Thymus (tissue), 14 donors: ENCODE data around the gene CGB7. TPM values are rescaled to one million over a fixed set of nuclear protein-coding genes. Genes with fewer than 3 reads are reported as not detected.
A peak's percentile ranks its signal among the peaks of the same experiment; 100 is the strongest.

Experiments used
- DNase-seq, 9 donors: peaks; one replicate each; pipeline ENCODE4 v3.0.0-alpha.2; 2013; ENCODE audit warnings: low spot score in 9 of 9, low read depth in 6 of 9, missing footprints in 1 of 9
- H3K27ac ChIP-seq, 2 donors: one replicate each; pipeline ENCODE4 v1.5.1; 2013; ENCODE audit warnings: control low read depth in 1 of 2, low read depth in 1 of 2, low read length in 1 of 2, mild to moderate bottlenecking in 1 of 2, moderate library complexity in 1 of 2
- H3K27me3 ChIP-seq, 2 donors: one replicate each; pipeline ENCODE4 v1.5.1; 2013; ENCODE audit warnings: low read length in 1 of 2; ENCODE audit not compliant: control insufficient read depth in 2 of 2, insufficient read depth in 1 of 2
- H3K36me3 ChIP-seq, 2 donors: one replicate each; pipeline ENCODE4 v1.5.1; 2013; ENCODE audit warnings: low read length in 1 of 2, mild to moderate bottlenecking in 1 of 2, moderate library complexity in 1 of 2; ENCODE audit not compliant: control insufficient read depth in 2 of 2, insufficient read depth in 2 of 2
- H3K4me1 ChIP-seq, 2 donors: one replicate each; pipeline ENCODE4 v1.5.1; 2013; ENCODE audit warnings: low read length in 2 of 2; ENCODE audit not compliant: control insufficient read depth in 2 of 2, insufficient read depth in 2 of 2
- H3K4me3 ChIP-seq, 2 donors: one replicate each; pipeline ENCODE4 v1.5.1; 2013; ENCODE audit warnings: low read length in 2 of 2, control low read depth in 1 of 2, mild to moderate bottlenecking in 1 of 2
- H3K9me3 ChIP-seq, 2 donors: one replicate each; pipeline ENCODE4 v1.5.1; 2013; ENCODE audit warnings: low read length in 1 of 2, mild to moderate bottlenecking in 1 of 2; ENCODE audit not compliant: control insufficient read depth in 2 of 2, insufficient read depth in 1 of 2
- WGBS: extraction: QIAGEN DNeasy Blood & Tissue Kit; methylation state at CpG from one replicate; pipeline ENCODE4 v1.1.7; 2013; 5-methylcytosine and 5-hydroxymethylcytosine counted together
- long read RNA-seq, 10 donors: transcript quantifications; one replicate each; lab custom pipeline, GENCODE V29; 2026
- polyA plus RNA-seq: library from polyadenylated mRNA; stranded (reverse); fragments of 200-250 nt; gene quantifications from one replicate; pipeline ENCODE4 v1.2.3, GENCODE V29; 2013
- total RNA-seq: library from RNA; stranded (reverse); fragments of 120-200 nt; gene quantifications from one replicate; pipeline ENCODE4 v1.2.4, GENCODE V29; 2013
- donor health status: healthy.

Gene CGB7
- total RNA-seq (0.33 TPM), polyA plus RNA-seq (6.7 TPM)
- long read RNA-seq, donor 1 = 0 reads
- long read RNA-seq, donor 2 = 0 reads
- long read RNA-seq, donor 3 = 0 reads
- long read RNA-seq, donor 4 = 0 reads
- long read RNA-seq, donor 5 = 0 reads
- long read RNA-seq, donor 6 = 0 reads
- long read RNA-seq, donor 7 = 0 reads
- long read RNA-seq, donor 8 = 0 reads
- long read RNA-seq, donor 9 = 0 reads
- long read RNA-seq, donor 10 = 0 reads

DNA sequence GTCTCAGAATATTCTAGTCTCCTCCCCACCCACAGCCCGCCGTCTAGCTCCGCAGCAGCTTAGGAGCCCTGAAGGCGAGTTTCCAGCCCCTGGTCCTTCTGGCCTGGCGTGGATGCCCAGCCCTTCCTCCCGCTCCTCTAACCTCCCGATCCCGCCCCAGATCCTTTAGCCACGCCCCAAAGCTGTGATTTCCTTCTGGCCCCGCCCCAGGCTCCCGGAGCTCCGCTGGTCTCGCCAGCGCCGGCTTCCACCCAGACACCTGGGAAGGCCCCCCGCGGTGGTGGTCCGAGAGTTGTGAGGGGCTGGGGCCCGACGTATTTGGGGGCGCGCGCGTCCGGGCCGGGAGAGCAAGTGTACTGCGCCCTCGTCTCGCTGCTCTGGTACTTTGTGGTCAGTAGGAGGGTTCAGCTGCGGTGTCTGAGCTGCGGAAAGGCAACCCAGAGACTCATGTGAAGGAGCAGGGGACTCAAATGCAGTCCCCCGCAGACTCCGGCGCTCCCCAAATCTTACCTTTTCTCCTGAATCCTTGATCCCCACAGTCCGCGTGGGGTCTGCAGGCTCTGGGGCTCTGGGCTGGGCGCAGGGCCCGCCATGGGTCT is at the start of gene CGB7:
CGB7 (minus strand) TSS at position 114 of the 599 bp plus-strand sequence. CDS start 2,374 bp downstream, outside the sequence.
- H3K9me3 ChIP-seq = no peaks in the 10 kb centered on the region
- H3K27me3 ChIP-seq = peaks cover 31 to 78% of the 10 kb centered on the region in 2 donors
- peak within 1 kb of the TSS in 1 of 2 donors; percentile 48 for H3K4me3 ChIP-seq
- no peak within 1 kb of the TSS for H3K27ac ChIP-seq
- H3K4me1 ChIP-seq = peaks cover 0 to 20% of the 10 kb centered on the region in 2 donors
- DNase-seq = no peak
- H3K36me3 ChIP-seq = no peaks in the 10 kb centered on the region
- 4% methylated on average over 38 of the region's 38 CpGs for WGBS

GRCh38 chr19:49106648-49107135 is 49.1 kb upstream of the CGB7 start:
- H3K9me3 ChIP-seq = no peaks in the 10 kb centered on the region
- H3K4me3 ChIP-seq = no peak overlapping the region
- peak in 2 of 9 donors; percentile 61 to 64 for DNase-seq
- peaks cover 0 to 4% of the 10 kb centered on the region in 2 donors for H3K4me1 ChIP-seq
- no peak overlapping the region for H3K27ac ChIP-seq
- 81% methylated on average over 12 of the region's 12 CpGs for WGBS
- peaks cover 76 to 80% of the 10 kb centered on the region in 2 donors for H3K36me3 ChIP-seq
- no peaks in the 10 kb centered on the region for H3K27me3 ChIP-seq

DNA sequence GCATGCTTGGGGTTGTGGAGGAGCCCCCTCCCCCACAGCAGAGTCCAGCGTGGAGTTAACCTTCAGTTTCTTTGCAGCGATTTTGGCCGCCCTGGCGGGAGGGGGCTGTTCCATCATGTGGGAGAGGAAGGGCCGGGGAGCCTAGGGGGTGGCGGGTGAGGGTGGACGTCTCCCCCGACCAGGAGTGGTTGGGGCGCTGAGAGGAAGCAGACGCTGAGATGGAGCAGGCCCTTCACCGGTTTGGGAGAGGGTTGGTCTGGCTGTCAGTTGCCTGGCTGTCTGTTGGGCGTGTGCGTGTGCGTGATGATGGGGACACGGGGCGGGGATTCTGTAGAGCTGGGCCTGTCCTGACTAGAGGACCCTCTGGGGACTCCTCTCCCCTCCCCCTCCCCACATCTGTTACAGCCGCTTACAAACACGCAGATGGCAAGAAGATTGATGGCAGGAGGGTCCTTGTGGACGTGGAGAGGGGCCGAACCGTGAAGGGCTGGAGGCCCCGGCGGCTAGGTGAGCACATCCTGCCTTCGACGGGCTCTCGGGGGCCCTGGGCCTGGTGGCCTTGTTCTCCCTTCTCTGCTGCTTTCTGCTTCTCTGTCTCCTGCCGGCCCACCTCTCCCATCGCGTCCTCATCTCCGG is 46.8 kb upstream of the CGB7 start:
- 93% methylated on average over 30 of the region's 30 CpGs for WGBS
- Histone ChIP-seq H3K27me3 (no peaks in the 10 kb centered on the region), H3K4me1 (peaks cover 0 to 4% of the 10 kb centered on the region in 2 donors), H3K4me3 (no peak overlapping the region), H3K36me3 (peaks cover 95 to 99% of the 10 kb centered on the region in 2 donors), H3K27ac (no peak overlapping the region), H3K9me3 (no peaks in the 10 kb centered on the region)
- DNase-seq = no peak

GRCh38 chr19:49103331-49104085 is 46.0 kb upstream of the CGB7 start:
- Histone ChIP-seq H3K27me3 (no peaks in the 10 kb centered on the region), H3K36me3 (peaks cover 95 to 100% of the 10 kb centered on the region in 2 donors), H3K4me3 (no peak overlapping the region), H3K27ac (no peak overlapping the region), H3K9me3 (no peaks in the 10 kb centered on the region), H3K4me1 (peaks cover 0 to 4% of the 10 kb centered on the region in 2 donors)
- 93% methylated on average over 33 of the region's 33 CpGs for WGBS
- DNase-seq = no peak

DNA sequence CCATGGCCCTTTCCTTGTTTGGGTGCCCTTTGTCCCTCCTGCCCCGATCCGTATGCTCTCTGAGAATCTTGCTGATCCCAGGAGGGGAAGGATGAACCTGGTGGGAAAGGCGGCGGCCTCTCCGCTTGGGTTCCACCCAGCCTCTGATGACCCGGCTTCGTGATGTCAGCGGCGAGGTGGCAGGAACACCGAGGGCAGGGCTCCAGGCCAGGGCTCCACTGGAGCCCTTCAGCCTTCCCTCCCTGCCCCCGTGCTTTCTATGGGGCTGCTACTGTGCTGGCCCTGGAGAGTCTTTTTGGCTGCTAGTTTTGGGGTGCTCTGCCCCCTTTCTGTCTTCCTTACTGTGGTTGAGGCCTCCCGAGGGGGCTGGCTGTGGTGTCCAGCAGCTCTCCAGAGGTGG is 44.8 kb upstream of the CGB7 start:
- H3K27me3 ChIP-seq = no peaks in the 10 kb centered on the region
- H3K36me3 ChIP-seq = peaks cover 95 to 96% of the 10 kb centered on the region in 2 donors
- no peak overlapping the region for H3K4me3 ChIP-seq
- 97% methylated on average over 12 of the region's 12 CpGs for WGBS
- H3K9me3 ChIP-seq = peaks cover 0 to 3% of the 10 kb centered on the region in 2 donors
- H3K4me1 ChIP-seq = peaks cover 0 to 14% of the 10 kb centered on the region in 2 donors
- DNase-seq = no peak
- H3K27ac ChIP-seq = no peak overlapping the region

DNA sequence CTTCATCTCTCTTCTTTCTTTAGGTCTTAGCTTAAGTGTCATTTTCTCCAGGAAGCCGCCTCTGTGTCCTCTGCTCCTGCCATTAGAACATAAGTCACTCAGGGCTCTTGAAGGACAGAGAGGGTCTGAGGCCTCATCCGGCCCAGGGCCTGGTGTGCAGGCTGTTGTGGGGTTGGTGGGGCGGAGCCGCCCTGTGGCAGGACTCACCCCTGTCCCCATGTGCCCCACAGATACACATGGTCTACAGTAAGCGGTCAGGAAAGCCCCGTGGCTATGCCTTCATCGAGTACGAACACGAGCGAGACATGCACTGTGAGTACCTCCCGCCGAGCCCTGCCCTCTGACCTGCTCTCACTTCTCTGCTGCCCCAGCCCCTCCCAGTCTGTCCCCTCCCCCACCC is 43.6 kb upstream of the CGB7 start:
- WGBS = 96% methylated on average over 12 of the region's 12 CpGs
- DNase-seq = no peak
- Histone ChIP-seq H3K4me3 (no peak overlapping the region), H3K4me1 (peaks cover 0 to 15% of the 10 kb centered on the region in 2 donors), H3K27me3 (no peaks in the 10 kb centered on the region), H3K27ac (no peak overlapping the region), H3K9me3 (peaks cover 0 to 3% of the 10 kb centered on the region in 2 donors), H3K36me3 (peaks cover 89 to 93% of the 10 kb centered on the region in 2 donors)

- no peak for DNase-seq
- Histone ChIP-seq H3K4me1 (peaks cover 0 to 15% of the 10 kb centered on the region in 2 donors), H3K4me3 (no peak overlapping the region), H3K27ac (peak overlapping the region in 1 of 2 donors; percentile 15), H3K27me3 (no peaks in the 10 kb centered on the region), H3K9me3 (peaks cover 0 to 3% of the 10 kb centered on the region in 2 donors), H3K36me3 (peaks cover 85 to 92% of the 10 kb centered on the region in 2 donors)
- WGBS = 91% methylated on average over 4 of the region's 4 CpGs
Measured at GRCh38 chr19:49098795-49099194, 41.2 kb upstream of the CGB7 start.

- H3K4me1 ChIP-seq = peaks cover 0 to 11% of the 10 kb centered on the region in 2 donors
- no peaks in the 10 kb centered on the region for H3K27me3 ChIP-seq
- peak; percentile 41 to 85 (median 68) for DNase-seq
- 69% methylated on average over 8 of the region's 8 CpGs for WGBS
- peaks cover 0 to 3% of the 10 kb centered on the region in 2 donors for H3K9me3 ChIP-seq
- H3K27ac ChIP-seq = peak overlapping the region in 1 of 2 donors; percentile 43
- peaks cover 82 to 92% of the 10 kb centered on the region in 2 donors for H3K36me3 ChIP-seq
- no peak overlapping the region for H3K4me3 ChIP-seq
Measured at GRCh38 chr19:49097453-49098288, 40.1 kb upstream of the CGB7 start.
